Measurements from ENCODE around the gene SLIT3.
A peak's percentile ranks its signal among the peaks of the same experiment; 100 is the strongest.

SLIT3 gene

DNA sequence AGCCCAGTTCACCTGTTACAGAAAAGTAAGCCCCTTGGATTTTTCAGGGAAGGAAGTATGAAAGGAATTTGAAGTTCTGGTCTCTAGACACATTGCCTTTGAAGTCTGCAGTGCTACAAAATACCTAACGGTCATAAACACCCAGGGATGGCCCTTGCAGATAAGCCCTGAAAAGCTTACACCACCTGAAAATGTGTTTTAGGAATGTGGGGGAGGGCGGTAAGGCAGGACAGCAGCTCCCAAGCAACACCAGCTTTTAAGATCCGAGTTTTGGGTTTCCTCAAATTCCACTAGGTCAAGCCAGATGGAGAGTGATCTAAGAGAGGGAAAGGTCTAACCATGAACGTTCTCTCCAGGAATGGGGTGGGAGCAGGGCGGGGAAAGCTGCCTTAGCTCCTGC is 607.6 kb downstream of the SLIT3 start:
- no peak for DNase-seq (ENCODE audit: low read depth in 3 of 3, low spot score in 1 of 3)

DNA sequence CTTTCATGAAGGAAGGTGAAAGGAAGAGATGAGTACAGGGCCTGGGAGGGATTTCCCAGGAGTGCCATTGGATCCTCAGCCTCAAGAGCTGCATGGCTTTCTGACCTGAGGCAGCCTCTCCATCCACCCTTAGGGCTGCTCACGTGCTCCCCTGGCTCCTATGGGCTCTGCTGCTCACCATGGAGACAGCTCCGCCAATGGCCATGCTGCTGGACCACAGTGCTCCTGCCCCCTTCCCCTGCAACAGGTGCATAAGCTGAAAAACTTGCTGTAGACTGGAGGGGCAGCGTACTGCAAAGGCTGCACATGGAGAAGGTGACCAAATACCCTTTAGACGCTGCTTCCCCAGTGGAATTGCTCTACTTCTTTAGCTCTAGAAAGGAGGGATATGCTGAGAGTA is 609.0 kb downstream of the SLIT3 start:
- DNase-seq (ENCODE audit: low read depth in 3 of 3, low spot score in 1 of 3): no peak

DNA sequence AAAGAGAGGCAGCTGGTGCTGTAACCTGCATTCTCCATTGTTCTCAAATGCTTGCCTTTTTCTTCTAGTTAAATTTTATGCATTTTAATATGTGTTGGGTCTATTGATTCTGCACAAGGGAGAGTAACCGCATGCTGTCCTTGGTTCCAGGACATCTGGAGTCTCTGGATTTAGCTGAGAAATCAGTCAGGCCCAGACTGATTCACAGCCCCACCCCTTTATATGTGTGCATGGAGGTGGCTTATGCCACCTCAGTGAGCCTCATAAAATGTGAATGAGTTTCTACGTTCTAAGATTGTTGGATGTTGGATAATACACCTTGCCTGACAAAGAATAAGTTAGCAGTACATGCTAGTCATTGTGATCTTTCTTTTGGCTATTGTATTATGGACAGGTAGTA is 611.7 kb downstream of the SLIT3 start:
- no peak for DNase-seq (ENCODE audit: low read depth in 3 of 3, low spot score in 1 of 3)

DNA sequence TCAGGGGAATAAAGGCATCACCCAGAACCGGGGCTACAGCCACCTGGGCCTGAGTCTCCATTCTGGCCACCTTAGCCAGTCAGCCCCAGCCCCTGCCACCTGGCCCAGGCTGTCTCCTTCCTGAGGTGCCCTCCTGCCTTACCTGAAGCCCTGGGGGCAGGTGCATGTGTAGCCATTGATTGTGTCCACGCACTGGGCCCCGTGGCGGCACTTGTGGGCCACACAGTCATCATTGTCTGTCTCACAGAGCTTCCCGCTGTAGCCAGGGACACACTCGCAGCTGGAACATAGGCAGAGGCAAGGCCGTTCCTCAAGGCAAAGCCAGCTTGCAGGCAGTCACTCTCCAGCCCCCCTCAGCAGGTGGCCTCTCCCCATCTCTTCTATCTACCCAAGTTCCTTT is 614.1 kb downstream of the SLIT3 start:
- no peak for DNase-seq (ENCODE audit: low read depth in 3 of 3, low spot score in 1 of 3)

DNA sequence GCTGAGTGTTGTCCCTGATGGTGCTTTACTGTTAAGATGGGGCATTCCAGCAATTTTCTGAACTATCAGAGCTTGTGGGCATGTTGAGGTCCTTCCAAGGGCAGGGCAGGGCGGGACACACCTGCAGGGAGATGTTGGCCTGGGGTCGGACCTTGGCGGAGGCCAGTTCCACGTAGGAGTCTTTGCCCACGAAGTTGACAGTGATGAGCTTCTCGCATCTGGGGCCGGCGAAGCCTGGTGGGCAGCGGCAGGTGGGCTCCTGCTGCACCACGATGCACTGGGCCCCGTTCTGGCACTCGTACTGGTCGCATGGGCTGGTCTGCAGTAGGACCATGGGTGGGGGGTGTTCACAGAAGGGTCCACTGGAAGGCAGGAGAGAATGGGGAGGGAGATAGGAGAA is 615.4 kb downstream of the SLIT3 start:
- DNase-seq (ENCODE audit: low read depth in 3 of 3, low spot score in 1 of 3): no peak

DNA sequence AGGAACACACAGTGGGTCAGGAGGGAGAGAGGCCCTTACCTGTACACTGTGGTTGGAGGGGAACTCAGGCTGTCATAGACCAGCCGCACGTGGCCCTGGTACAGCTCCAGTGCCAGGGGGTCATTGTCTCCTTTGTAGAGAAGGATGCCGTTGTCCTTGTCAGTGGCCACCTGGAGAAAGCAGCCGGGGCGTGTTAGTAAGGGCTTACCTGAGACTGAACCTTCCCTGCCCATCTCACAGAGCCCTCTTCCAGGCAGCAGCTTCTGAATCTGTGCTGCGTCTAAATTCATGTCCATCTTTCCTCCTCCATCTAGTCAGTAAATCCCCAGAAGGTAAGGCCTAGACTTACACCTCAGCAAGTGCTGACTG is 617.0 kb downstream of the SLIT3 start:
- DNase-seq (ENCODE audit: low read depth in 3 of 3, low spot score in 1 of 3): no peak

DNA sequence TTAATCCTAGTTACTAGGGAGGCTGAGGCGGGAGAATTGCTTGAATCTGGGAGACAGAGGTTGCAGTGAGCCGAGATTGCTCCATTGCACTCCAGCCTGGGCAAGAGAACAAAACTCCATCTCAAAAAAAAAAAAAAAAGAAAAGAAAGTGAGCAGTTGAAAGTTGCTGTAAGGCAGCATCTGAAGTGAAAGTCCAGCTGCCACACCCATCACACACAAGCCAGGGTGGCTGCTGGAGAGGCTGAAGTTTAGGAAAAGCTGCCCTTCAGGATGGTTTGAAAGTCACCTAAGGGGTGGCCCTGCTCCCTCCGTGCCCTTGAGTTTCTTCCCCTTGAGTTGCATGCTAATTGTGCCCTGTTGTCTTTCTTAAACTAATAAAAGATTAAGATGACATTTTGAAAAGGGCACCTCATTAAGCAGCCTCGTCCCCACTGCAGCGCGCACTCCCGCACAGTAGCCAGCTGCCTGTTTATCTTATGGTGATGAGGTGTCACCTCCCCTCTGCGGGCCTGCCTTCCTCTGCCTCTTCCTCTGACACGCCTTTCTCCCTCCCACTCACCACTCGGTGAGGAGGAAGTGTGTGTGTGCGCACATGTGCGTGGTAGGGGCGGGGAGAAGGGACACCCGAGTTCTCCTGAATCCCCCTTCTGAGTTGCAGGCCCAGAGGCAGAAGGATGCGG is 617.6 kb downstream of the SLIT3 start:
- DNase-seq (ENCODE audit: low read depth in 3 of 3, low spot score in 1 of 3): peak in 2 of 3 donors; percentile 2 to 5

DNA sequence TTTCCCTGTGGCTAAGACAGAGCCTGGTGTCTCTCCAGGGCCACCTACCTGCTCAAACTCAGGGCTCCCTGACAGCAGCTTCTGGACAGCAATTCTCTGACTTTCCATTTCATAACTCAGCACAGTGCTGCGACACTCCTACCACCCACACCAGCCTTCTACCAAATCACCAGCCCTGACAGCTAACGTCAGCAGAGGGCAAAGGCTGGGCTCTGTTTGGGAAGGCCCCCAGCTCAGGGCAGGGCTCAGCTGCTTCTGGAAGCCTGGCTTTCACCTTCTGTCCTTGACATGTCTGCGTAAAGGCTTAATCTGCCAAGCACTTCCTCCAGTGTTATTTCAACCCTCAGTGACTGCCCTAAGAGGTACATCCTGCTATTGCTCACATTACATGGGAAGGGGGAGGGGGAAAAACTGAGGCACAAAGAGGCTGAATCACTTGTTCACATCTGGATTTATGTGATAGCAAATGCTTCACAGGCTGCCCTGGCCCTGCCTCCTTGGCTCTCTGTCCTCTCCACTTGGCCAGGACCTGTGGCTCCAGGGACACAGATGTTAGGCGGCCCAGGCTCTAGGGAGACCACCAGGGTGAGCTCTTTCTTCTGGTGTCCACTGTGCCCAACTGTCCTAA is 619.3 kb downstream of the SLIT3 start:
- no peak for DNase-seq (ENCODE audit: low read depth in 3 of 3, low spot score in 1 of 3)

DNA sequence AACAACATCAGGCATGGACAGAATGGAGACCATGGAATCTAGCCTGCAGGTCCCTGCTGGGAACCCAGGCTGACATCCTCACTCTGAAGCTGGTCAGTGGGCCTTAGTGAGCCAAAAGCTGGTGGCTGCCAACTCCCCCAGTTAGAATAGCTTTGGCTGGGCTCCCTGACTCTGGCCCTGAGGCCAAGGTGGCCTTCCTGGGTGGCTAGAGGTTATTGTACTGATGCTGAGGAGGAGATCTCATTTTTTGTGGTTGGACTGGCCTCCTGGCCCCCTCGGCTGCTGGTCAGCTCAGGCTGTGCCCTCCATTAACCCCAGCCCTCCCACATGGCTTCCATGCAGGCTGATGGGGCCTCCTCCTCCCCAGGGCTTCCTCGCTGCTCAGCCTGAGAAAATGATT is 620.5 kb downstream of the SLIT3 start:
- no peak for DNase-seq (ENCODE audit: low read depth in 3 of 3, low spot score in 1 of 3)

DNA sequence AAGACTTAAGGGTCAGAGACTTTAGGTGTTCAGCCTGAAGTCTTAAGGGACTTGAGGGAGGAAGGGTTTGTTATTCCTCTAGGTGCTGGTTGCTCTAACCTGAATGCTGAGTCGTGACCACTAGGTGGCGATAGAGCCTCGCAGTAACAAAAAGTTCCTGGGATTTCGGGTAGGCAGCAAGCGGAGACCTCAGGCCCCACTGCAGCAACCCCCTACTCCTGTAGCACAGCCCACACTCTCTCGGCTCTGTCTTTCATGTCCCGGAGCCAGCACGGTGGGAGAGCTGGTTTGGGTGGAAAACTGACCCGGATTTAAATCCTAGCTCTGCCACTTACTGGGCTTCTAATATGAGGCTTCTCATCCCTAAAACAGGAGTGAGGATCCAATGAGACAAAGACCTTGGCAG is 621.4 kb downstream of the SLIT3 start:
- DNase-seq (ENCODE audit: low read depth in 3 of 3, low spot score in 1 of 3): peak; percentile 13 to 33 (median 29)

DNA sequence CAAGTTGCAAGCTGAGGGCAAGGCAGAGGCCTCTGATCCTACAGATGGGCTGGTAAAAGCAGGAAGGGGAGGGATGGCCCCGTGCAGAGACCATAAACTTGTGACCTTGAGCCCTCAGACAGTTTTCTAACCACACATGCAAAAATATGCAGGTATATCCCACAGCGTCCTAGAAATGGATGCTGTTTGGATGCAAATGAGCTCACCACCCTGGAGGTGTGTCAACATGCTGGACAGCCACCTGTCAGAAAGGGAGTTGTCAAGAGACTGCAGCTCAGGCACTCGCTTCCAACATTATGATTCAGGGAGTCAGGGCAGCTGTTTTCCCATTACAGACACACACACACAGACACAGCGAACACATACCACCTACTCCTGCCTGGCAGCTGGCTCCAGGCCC is 624.4 kb downstream of the SLIT3 start:
- no peak for DNase-seq (ENCODE audit: low read depth in 3 of 3, low spot score in 1 of 3)

DNA sequence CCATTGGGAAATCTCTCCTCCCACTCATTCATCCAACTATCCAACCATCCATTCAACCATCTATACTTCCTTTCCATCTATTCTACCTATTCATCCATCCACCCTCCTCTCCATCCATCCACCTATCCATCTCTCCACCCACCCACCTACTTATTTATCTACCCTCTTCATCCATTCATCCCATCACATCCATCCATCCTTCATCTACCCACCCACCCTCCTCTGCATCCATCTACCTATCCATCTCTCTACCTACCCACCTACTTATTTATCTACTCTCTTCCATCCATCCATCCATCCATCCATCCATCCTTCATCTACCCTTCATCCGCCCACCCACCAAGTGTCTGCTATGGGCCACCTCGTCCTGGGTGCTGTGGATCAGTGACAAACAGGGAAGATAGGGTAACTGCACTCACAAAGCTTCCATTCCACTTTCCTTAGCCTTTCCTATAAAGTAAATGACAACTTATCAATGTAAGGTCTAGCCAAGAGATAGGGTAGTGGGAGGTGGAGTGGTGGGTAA is 625.0 kb downstream of the SLIT3 start:
- DNase-seq (ENCODE audit: low read depth in 3 of 3, low spot score in 1 of 3): no peak

DNA sequence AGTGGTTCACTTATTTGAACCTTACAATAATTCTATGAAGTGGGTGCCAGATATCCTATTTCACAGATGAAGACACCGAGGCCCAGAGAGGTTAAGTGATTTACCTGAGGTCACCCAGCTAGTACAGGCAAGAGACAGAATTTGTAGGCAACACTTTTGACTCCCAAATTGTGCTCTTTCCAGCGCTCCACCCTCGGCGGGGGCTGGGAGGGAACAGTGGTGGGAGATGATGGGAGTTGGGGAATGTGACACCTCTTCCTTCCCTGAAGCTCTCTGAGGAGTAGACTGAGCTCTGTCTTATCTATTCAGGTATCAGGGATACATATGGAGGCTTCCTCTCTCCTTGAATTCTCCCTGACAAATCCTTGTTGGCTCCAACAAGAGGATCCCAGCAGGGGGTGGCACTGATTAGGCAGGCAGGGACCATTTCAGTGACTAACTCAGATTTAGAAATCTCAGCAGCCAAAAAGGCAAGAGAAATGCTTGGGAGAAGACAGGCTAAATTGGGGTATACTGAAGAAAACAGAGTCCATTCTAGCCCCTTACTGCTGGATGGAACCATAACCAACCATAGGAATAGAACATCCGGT is 626.0 kb downstream of the SLIT3 start:
- no peak for DNase-seq (ENCODE audit: low read depth in 3 of 3, low spot score in 1 of 3)

DNA sequence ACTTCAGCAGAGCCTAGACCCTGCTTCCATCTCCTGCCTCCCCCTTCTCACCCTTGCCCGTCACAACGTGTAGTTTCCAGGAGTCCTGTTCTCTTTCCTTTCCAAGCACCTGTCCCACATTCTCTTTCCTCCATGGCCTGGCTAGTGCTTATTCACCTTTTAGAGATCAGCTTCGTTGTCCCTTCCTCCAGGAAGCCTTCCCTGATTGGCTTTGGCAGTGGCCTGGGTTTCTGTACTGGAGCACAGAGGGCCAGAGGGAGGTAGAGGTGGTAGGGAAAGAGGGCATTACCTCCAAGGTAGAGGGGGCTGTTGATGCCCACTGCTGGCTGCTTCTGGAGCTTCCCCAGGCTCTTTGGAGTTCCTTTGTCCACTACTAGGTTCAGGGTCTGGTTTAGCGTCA is 628.1 kb downstream of the SLIT3 start:
- DNase-seq (ENCODE audit: low read depth in 3 of 3, low spot score in 1 of 3): no peak

DNA sequence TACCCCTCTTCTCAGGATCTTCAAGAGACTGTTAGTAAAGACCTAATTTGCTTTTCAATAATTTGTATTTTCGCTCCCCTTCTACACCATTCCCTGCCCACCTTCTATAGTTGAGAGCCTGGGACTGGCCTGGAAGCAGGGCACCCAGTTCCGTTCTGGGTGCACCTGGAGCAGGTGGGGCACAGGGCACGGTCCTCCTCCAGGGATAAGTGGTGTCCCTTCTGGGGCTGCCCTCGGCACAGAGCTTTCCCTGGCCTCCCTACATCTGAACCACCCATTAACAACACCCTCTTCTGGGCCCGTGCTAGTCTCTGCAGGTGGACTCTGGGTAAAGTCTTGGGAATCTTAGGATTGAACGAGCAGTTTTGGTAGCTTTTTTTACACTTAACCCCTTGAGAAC is 628.9 kb downstream of the SLIT3 start:
- DNase-seq (ENCODE audit: low read depth in 3 of 3, low spot score in 1 of 3): no peak

DNA sequence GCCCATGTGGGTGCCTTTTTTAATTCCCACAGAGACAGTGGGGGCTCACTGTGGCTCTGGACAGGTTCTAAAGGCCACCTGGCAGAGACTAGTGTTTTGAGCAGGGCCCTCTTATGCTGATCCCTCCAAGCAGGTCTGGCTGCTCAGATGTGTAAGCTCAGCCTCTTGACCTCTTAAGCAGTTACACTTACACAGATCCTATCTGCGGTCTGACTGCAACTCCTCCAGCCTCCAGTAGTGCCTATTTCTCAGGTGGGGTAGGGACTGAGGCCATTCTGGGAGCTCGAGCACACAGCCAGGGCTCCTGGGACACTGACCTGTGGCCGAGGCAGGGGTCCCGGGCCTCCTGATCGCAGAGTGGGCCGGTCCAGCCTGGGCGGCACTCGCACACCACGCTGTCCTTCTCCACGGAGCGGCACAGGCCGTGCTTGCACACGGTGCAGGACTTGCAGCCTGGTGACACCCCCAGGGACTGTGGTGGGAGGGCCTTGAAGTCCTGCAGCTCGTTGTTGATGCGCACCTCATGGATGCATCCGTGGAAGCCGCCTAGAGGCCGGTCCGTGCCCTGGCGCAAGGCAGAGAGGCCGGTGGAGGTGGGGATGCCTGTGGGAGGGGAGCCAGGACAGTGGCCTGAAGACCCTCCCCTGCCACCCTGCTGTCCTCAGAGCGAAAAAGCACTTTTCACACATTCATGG is 629.9 kb downstream of the SLIT3 start:
- no peak for DNase-seq (ENCODE audit: low read depth in 3 of 3, low spot score in 1 of 3)

DNA sequence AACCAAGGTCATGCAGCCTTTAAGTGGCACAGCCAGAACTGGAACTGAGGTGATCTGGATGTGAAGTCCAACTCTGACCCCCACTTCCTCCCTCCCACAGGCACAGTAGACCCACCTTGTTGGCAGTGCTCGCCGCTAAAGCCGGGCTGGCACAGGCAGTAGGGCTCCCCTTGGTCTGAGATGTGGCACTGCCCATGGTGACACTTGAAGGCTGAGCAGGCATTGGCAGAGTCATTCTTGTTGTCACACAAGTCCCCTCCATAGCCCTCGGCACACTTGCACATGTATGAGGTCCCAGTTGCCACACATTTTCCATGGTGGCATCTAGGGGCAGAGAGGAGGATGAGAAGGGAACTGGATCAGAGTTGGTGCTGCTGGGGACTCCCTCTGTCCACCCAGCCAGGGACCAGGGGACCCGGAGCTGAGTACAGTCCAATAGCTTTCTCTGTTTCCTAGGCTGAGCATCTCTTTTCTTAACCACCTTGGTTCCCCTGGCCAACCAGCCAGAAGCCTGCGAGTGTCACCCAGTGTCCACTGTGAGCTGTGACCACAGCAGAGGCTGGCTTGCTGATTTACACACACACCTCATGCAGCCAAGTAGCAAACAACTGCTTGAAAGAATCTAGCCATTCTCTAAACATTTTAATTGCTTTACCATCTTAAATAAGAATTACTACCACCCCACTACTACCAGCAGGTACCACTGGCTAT is 631.1 kb downstream of the SLIT3 start:
- DNase-seq (ENCODE audit: low read depth in 3 of 3, low spot score in 1 of 3): no peak

DNA sequence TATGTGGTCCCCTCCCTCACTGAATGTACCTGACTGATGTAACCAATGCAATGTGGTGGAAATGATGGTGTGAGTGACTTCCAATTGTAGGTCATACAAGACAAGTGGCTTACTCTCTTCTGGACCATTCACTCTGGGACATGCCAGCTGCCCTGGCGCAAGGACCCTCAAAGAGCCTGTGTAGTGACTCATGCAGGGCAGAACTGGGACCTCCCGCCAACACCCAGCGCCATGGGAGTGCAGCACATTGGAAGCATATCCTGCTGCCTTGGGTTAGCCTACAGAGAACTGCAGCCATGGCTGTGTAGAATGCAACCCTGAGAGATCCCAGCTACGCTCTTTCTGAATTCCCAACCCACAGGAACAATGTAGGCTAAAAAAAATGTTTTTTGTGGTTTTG is 631.8 kb downstream of the SLIT3 start:
- DNase-seq (ENCODE audit: low read depth in 3 of 3, low spot score in 1 of 3): no peak

DNA sequence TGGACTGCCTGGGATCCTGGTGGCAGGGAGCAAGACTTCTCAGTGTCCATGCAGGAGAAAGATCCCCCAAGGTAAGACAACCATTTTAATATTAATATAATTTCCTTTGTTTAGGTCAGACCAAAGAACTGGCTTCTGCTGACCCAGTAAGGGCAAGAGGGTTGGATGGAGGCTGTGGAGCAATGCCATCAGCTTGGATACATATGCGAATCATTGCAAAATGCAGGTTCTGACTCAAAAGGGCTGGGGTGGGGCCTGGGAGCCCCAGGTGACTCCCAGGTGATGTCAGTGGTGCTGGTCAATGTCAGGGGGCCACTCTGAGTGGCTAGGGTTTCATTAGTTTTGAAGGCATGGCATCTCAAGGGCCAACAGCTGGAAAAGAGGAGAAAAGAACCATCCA is 632.9 kb downstream of the SLIT3 start:
- DNase-seq (ENCODE audit: low read depth in 3 of 3, low spot score in 1 of 3): no peak

DNA sequence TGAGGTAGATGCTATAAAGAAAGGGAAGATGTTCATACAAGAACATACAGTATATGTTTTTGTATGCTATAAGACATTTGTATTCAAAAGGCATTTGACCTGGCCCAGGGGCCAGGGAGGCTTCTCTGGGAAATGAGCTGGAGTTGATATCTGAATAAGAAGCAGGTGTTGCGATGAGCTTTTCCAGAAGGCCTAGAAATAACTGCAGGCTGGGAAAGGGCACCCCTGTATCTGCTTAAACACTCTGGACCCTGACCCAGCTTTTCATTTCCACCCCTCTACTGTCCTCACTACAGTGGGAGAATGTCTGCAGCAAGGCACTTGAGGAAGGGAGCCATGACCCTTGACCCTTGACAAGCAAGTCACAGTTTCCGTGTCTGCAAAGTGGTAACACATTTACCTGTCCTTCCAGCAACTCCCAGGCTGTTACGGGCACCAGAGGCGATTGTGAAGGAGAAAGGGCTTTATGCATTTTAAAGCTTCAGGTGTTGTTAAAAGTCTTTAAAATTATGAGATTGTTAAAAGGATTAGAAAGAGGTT is 633.6 kb downstream of the SLIT3 start:
- DNase-seq (ENCODE audit: low read depth in 3 of 3, low spot score in 1 of 3): no peak

DNA sequence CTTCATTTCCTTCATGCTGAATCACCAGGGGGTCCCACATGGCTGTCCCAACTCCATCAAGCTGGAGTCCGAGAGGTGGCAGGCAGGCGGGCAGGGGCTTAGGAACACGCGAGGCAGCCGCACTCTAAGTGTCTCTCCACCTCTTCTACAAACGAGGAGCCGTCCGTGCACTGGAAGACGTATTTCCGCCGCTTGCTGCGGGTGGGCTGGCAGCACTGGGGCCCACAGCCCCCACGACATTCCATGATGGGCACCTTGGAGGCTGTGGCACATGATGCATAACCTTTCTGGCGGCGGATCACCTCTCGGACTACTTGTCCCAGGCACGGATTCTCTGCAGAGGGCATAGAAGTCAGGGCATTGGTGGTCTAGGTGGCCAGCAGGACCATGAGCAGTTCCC is 634.6 kb downstream of the SLIT3 start:
- no peak for DNase-seq (ENCODE audit: low read depth in 3 of 3, low spot score in 1 of 3)

Measured in stimulated activated CD4-positive, alpha-beta T cell treated with anti-CD3 and anti-CD28 coated beads, TNF-alpha, amount 100 ng/mL, for 1 hour (primary cell).